NCI-H187 (cell line): ENCODE results near the gene CD2AP.
"Not testable (repeated sequence)": the region's sequence is repeated elsewhere in the genome, so short reads cannot be mapped to it uniquely, and the experiment has no call there.

Source experiments
- DNase-seq, 2 experiments: peaks; one replicate each; lab custom pipeline; 2025; lab: John Stamatoyannopoulos, UW

CD2AP gene

GRCh38 chr6:47457370-47457769 lies 20.2 kb upstream of the CD2AP start:
- DNase-seq, result no peak

- no peak for DNase-seq
These were observed 13.5 kb upstream of the CD2AP start for GRCh38 chr6:47464052-47464451.

- no peak for DNase-seq
These were observed 12.5 kb upstream of the CD2AP start for GRCh38 chr6:47465117-47465516.

- no peak for DNase-seq
These were observed 5.7 kb upstream of the CD2AP start for GRCh38 chr6:47471911-47472310.

GRCh38 chr6:47473791-47474346 lies 3.7 kb upstream of the CD2AP start:
- no peak for DNase-seq

GRCh38 chr6:47475319-47475816 lies 2.2 kb upstream of the CD2AP start:
- no peak for DNase-seq

GRCh38 chr6:47476781-47477496 lies 650 bp upstream of the CD2AP start:
- no peak for DNase-seq

GRCh38 chr6:47478233-47479139 lies 897 bp downstream of the CD2AP start:
- DNase-seq, result no peak

GRCh38 chr6:47479140-47479508 lies 1.5 kb downstream of the CD2AP start:
- DNase-seq, result no peak

DNA sequence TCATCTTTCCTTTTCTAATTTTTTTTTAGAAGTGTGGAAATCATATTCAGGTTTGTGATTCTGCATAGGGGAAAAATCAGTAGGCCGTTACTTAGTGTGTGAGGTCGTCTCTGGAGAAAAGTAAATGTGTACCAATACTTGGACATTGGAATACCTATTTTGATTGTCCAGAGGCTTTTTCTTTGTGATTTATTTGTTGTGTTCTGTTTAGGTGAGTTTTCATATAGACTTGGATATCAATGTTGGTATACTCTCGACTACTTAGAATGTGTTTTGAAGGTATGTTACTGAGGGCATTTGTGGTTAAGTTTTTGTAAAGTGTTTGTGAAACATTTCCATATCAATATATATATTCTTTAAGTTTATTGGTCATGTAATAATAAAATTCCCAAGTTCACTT lies 2.3 kb downstream of the CD2AP start:
- no peak for DNase-seq

DNA sequence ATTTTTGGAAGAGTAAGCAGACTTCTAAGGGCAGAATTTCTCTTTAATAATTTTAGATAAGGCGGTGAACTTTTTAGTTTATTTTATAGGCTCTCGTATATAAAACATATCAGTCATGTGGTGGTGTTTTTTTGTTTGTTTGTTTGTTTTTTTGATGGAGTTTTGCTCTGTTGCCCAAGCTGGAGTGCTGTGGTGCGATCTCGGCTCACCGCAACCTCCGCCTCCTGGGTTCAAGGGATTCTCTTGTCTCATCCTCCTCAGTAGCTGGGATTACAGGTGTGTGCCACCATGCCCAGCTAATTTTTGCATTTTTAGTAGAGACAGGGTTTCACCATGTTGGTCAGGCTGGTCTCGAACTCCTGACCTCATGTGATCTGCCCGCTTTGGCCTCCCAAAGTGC lies 3.6 kb downstream of the CD2AP start:
- not testable (repeated sequence) for DNase-seq

GRCh38 chr6:47481806-47482205 lies 4.2 kb downstream of the CD2AP start:
- no peak for DNase-seq

DNA sequence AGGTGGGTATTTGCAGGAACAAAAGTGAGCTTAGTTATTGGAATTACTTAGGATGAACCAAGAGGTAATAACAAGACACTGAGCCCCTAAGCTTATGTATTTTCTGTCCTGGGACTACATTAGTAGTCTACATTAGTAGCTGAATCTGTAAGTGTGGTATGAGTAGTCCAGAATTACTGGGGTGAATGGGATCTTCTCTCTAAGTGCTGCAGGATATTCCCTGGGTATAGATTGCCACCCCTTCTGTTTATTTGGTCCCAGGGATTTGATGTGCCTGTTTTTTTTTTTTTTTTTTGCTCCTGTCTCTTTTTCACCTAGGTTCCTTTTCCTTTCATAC lies 5.9 kb downstream of the CD2AP start:
- no peak for DNase-seq

- no peak for DNase-seq
These were observed 6.4 kb downstream of the CD2AP start for GRCh38 chr6:47483853-47484546.

DNA sequence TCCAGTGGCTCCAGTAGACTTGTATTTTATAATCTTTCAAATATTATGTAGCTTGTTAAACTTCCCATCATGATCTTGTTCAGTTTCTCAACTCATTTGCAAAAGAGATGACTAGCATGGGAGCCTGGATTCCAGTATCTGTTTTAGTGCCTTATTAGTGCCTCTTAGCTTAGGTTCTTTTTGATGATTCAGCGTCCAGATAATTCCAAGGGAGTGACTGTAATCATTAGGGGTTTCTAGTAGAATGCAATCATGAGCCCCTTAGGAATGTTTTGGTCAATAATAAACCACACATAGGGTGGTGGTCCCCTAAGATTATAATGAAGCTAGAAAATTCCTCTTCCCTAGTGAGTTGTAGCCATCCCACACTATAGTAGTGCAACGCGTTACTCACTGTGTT lies 7.0 kb downstream of the CD2AP start:
- DNase-seq, result no peak

DNA sequence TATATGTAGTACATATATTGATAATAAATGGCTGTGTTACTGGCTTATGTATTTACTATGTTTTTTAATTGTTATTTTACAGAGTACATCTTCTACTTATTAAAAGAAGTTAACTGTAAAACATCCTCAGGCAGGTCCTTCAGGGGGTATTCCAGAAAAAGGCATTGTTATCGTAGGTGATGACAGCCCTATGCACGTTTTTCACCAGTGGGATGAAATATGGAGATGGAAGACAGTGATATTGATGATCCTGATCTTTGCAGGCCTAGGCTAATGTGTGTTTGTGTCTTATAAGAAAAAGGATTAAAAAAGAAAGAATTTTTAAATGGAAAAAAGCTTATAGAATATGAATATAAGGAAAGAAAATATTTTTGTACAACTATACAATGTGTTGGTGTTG lies 7.5 kb downstream of the CD2AP start:
- no peak for DNase-seq

GRCh38 chr6:47485491-47486135 lies 8.0 kb downstream of the CD2AP start:
- DNase-seq, result no peak

DNA sequence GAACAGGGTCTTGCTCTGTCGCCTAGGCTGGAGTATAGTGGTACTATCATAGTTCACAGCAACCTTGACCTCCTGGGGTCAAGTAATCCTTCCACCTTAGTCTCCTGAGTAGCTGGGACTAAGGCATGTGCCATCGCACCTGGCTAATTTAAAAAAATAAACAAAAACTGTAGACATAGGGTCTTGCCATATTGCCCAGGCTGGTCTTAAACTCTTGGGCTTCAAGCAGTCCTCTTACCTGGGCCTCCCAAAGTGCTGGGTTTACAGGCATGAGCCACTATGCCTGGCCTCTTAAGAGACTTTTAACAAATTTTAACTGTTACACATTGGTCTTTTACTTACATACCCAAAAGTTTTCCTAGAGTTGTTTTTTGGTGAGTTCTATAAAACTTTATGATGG lies 12.4 kb downstream of the CD2AP start:
- DNase-seq, result no peak

- DNase-seq, result no peak
These were observed 13.1 kb downstream of the CD2AP start for GRCh38 chr6:47490676-47491075.

GRCh38 chr6:47492355-47492754 lies 14.8 kb downstream of the CD2AP start:
- DNase-seq, result no peak

GRCh38 chr6:47495207-47495606 lies 17.6 kb downstream of the CD2AP start:
- DNase-seq, result no peak
